Caco-2 (cell line): ENCODE data around the gene ETHE1. TPM values are rescaled to one million over a fixed set of nuclear protein-coding genes. Genes with fewer than 3 reads are reported as not detected.

Source experiments
- BruUV-seq: library from RNA; stranded (reverse); fragments of 400-500 nt; replicated peaks from 2 replicates; lab custom pipeline; 2021; lab: Mats Ljungman, UMichigan
- CTCF ChIA-PET: fragments of 300-600 bp; sonication (Branson Sonifier 250); formaldehyde crosslinking; loops from one replicate; lab custom pipeline; 2022; ENCODE audit warnings: antibody characterized with exemption; lab: Charles Lee
- POLR2A ChIA-PET: fragments of 300-600 bp; sonication (Branson Sonifier 250); formaldehyde crosslinking; loops from one replicate; lab custom pipeline; 2022; ENCODE audit warnings: antibody characterized with exemption; lab: Charles Lee
- DNase-seq, 2 experiments: peaks; one replicate each; pipeline versions ENCODE4 v3.0.0 to v3.0.0-alpha.2; 2020 to 2022
- H3K27me3 ChIP-seq: replicated peaks from 2 replicates; pipeline ENCODE4 v1.6.0; 2011; ENCODE audit warnings: low read length; ENCODE audit not compliant: control insufficient read depth, insufficient read depth
- H3K36me3 ChIP-seq: 2 replicates; pipeline ENCODE4 v1.5.1; 2011; ENCODE audit warnings: low read length; ENCODE audit not compliant: control insufficient read depth, insufficient read depth
- H3K4me1 ChIP-seq: fragments of 250-450 bp; sonication (Bioruptor Pico); 2 replicates; pipeline ENCODE4 v1.5.1; 2020; ENCODE audit warnings: mild to moderate bottlenecking
- H3K4me3 ChIP-seq: 2 replicates; pipeline ENCODE4 v1.5.1; 2011; ENCODE audit warnings: low read depth, mild to moderate bottlenecking, control low read depth, low read length
- H3K9me3 ChIP-seq: fragments of 250-450 bp; sonication (Bioruptor Pico); 2 replicates; pipeline ENCODE4 v1.5.1; 2020; ENCODE audit warnings: mild to moderate bottlenecking, moderate library complexity
- H3K27ac Mint-ChIP-seq: one replicate; pipeline ENCODE4 v1.8.0; 2022; ENCODE audit warnings: mixed read lengths; ENCODE audit not compliant: unreplicated experiment
- H3K27me3 Mint-ChIP-seq: one replicate; pipeline ENCODE4 v1.8.0; 2022; ENCODE audit warnings: mixed read lengths; ENCODE audit not compliant: insufficient read depth, unreplicated experiment
- H3K36me3 Mint-ChIP-seq: one replicate; pipeline ENCODE4 v1.8.0; 2022; ENCODE audit warnings: mild to moderate bottlenecking, mixed read lengths; ENCODE audit not compliant: insufficient read depth, unreplicated experiment
- H3K4me1 Mint-ChIP-seq: one replicate; pipeline ENCODE4 v1.8.0; 2022; ENCODE audit warnings: low read depth, mixed read lengths; ENCODE audit not compliant: unreplicated experiment
- H3K4me3 Mint-ChIP-seq: one replicate; pipeline ENCODE4 v1.8.0; 2022; ENCODE audit warnings: mild to moderate bottlenecking, moderate library complexity, mixed read lengths; ENCODE audit not compliant: unreplicated experiment
- H3K9me3 Mint-ChIP-seq: one replicate; pipeline ENCODE4 v1.8.0; 2022; ENCODE audit warnings: mixed read lengths; ENCODE audit not compliant: unreplicated experiment
- CTCF ChIP-seq, 2 experiments: fragments of 200-600 bp in 1 of 2; IDR thresholded peaks; 1 replicate in 1 of 2; 2 replicates in 1 of 2; pipeline versions ENCODE4 v1.5.1 to v1.8.0; 2011 to 2022; ENCODE audit warnings: antibody characterized with exemption in 1 of 2, control low read depth in 1 of 2, inconsistent platforms in 1 of 2, low read depth in 1 of 2, low read length in 1 of 2, mild to moderate bottlenecking in 1 of 2, moderate library complexity in 1 of 2; ENCODE audit not compliant: insufficient read depth in 1 of 2, severe bottlenecking in 1 of 2, unreplicated experiment in 1 of 2
- intact Hi-C: fragments of 100-400 bp; cut with micrococcal nuclease; formaldehyde crosslinking; loops from one replicate; pipeline ENCODE4 v1.10.0; 2022; ENCODE audit not compliant: unreplicated experiment
- total RNA-seq: library from RNA; stranded (reverse); gene quantifications from 2 replicates; pipeline ENCODE4 v1.2.3, GENCODE V29; 2022

ETHE1 gene
- total RNA-seq, 1 experiment from 2014 or later = 39.6 TPM

- no peak overlapping the region for H3K4me3 ChIP-seq
- POLR2A ChIA-PET = no interaction called here
- Mint-ChIP-seq H3K36me3 (peaks cover 40% of the 10 kb centered on the region), H3K9me3 (no peaks in the 10 kb centered on the region), H3K4me3 (no peak overlapping the region), H3K27me3 (no peaks in the 10 kb centered on the region), H3K4me1 (no peaks in the 10 kb centered on the region), H3K27ac (no peak overlapping the region)
- no peaks in the 10 kb centered on the region for H3K9me3 ChIP-seq
- intact Hi-C loops = no loop called here
- BruUV-seq = no TSS peak
- TF ChIP-seq CTCF (IDR thresholded peaks at IDR 0.05; ENCODE audit: insufficient read depth in 1 of 2, low read depth in 1 of 2, low read length in 1 of 2, severe bottlenecking in 1 of 2, unreplicated experiment in 1 of 2) = no peak
- no peaks in the 10 kb centered on the region for H3K4me1 ChIP-seq
- CTCF ChIA-PET = interaction anchor here (0.5 to 2.0 kb wide), 13 partner anchors 11 to 399 kb away, joined by 3 to 27 read pairs (median 8); partner anchors contain the start of genes IRGQ, XRCC1, ZNF575 and ZNF576
- H3K36me3 ChIP-seq = peaks cover 3% of the 10 kb centered on the region
- no peaks in the 10 kb centered on the region for H3K27me3 ChIP-seq
- no peak for DNase-seq
These were observed 27.4 kb upstream of the ETHE1 start for GRCh38 chr19:43554317-43554895.

GRCh38 chr19:43553656-43554055 is 26.7 kb upstream of the ETHE1 start:
- POLR2A ChIA-PET = no interaction called here
- H3K27me3 ChIP-seq = no peaks in the 10 kb centered on the region
- Mint-ChIP-seq H3K4me3 (no peak overlapping the region), H3K36me3 (peaks cover 38% of the 10 kb centered on the region), H3K27me3 (no peaks in the 10 kb centered on the region), H3K4me1 (no peaks in the 10 kb centered on the region), H3K9me3 (no peaks in the 10 kb centered on the region), H3K27ac (no peak overlapping the region)
- no TSS peak for BruUV-seq
- DNase-seq = no peak
- CTCF ChIA-PET = no interaction called here
- intact Hi-C loops = no loop called here
- no peak for TF ChIP-seq CTCF (IDR thresholded peaks at IDR 0.05; ENCODE audit: insufficient read depth in 1 of 2, low read depth in 1 of 2, low read length in 1 of 2, severe bottlenecking in 1 of 2, unreplicated experiment in 1 of 2)
- no peaks in the 10 kb centered on the region for H3K9me3 ChIP-seq
- H3K36me3 ChIP-seq = peaks cover 3% of the 10 kb centered on the region
- no peaks in the 10 kb centered on the region for H3K4me1 ChIP-seq
- H3K4me3 ChIP-seq = no peak overlapping the region

- intact Hi-C loops = no loop called here
- Mint-ChIP-seq H3K27me3 (no peaks in the 10 kb centered on the region), H3K4me3 (no peak overlapping the region), H3K4me1 (no peaks in the 10 kb centered on the region), H3K27ac (no peak overlapping the region), H3K9me3 (no peaks in the 10 kb centered on the region), H3K36me3 (peaks cover 39% of the 10 kb centered on the region)
- DNase-seq = no peak
- Histone ChIP-seq H3K36me3 (peaks cover 3% of the 10 kb centered on the region), H3K4me3 (no peak overlapping the region), H3K4me1 (no peaks in the 10 kb centered on the region), H3K9me3 (no peaks in the 10 kb centered on the region), H3K27me3 (no peaks in the 10 kb centered on the region)
- no peak for TF ChIP-seq CTCF (IDR thresholded peaks at IDR 0.05; ENCODE audit: insufficient read depth in 1 of 2, low read depth in 1 of 2, low read length in 1 of 2, severe bottlenecking in 1 of 2, unreplicated experiment in 1 of 2)
- ChIA-PET CTCF (no interaction called here), POLR2A (no interaction called here)
- no TSS peak for BruUV-seq
These were observed 25.6 kb upstream of the ETHE1 start for GRCh38 chr19:43552616-43553015.
